Right cardiac atrium (tissue), 5 donors: ENCODE results near the gene RPS25. TPM values are rescaled to one million over a fixed set of nuclear protein-coding genes. Genes with fewer than 3 reads are reported as not detected.
"Not testable (repeated sequence)": the region's sequence is repeated elsewhere in the genome, so short reads cannot be mapped to it uniquely, and the experiment has no call there.

Source experiments
- ATAC-seq, 2 donors: fragments of 200-7000 bp; cut with Tn5 transposase; one replicate each; pipeline versions ENCODE4 v1.8.0 to v1.9.1; 2020; ENCODE audit warnings: moderate library complexity in 2 of 2, mild to moderate bottlenecking in 1 of 2
- DNase-seq, 3 donors: peaks; one replicate each; pipeline ENCODE4 v3.0.0-alpha.2; 2020
- H3K27ac ChIP-seq: one replicate; pipeline ENCODE4 v1.5.1; 2013; ENCODE audit warnings: mild to moderate bottlenecking, low read length, control low read depth, moderate library complexity
- H3K27me3 ChIP-seq: one replicate; pipeline ENCODE4 v1.6.1; 2013; ENCODE audit not compliant: control insufficient read depth, insufficient read depth
- H3K4me1 ChIP-seq: one replicate; pipeline ENCODE4 v1.6.1; 2013; ENCODE audit warnings: low read length; ENCODE audit not compliant: control insufficient read depth, insufficient read depth
- H3K4me3 ChIP-seq: one replicate; pipeline ENCODE4 v1.5.1; 2013; ENCODE audit warnings: low read length, control low read depth
- H3K9me3 ChIP-seq: one replicate; pipeline ENCODE4 v1.6.1; 2013; ENCODE audit warnings: low read length; ENCODE audit not compliant: control insufficient read depth
- WGBS: extraction: QIAGEN DNeasy Blood & Tissue Kit; methylation state at CpG from one replicate; pipeline ENCODE4 v1.1.7; 2013; 5-methylcytosine and 5-hydroxymethylcytosine counted together
- intact Hi-C, 4 donors: fragments of 100-400 bp; cut with DNase I; formaldehyde crosslinking; loops; one replicate each; pipeline versions ENCODE4 v1.11.0 to v1.14.0; 2022 to 2023
- polyA plus RNA-seq: library from polyadenylated mRNA; stranded (reverse); fragments of 200-250 nt; gene quantifications from one replicate; pipeline ENCODE4 v1.2.3, GENCODE V29; 2013
- total RNA-seq, 4 donors: library from RNA; stranded (reverse); fragmentation: NEBNext Ultra II Directional; extraction: Animal tissue kit (Norgen Biotek cat#: 25700); gene quantifications; one replicate each; pipeline ENCODE4 v1.2.1, GENCODE V29; 2021
- donor health status: healthy with polysubstance abuse.
- donor health status: DM: no; HTN: yes; CAD: no.
- donor health status: DM: no; HTN: no; CAD: no.
- donor health status: DM: no; HTN: yes; CAD: no; lungs with severe emphysema.
- donor health status: DM: yes; HTN: yes; CAD: no.

RPS25 gene
- total and polyA plus RNA-seq, 5 donors, result 750 to 2,193 (median 891) TPM

DNA sequence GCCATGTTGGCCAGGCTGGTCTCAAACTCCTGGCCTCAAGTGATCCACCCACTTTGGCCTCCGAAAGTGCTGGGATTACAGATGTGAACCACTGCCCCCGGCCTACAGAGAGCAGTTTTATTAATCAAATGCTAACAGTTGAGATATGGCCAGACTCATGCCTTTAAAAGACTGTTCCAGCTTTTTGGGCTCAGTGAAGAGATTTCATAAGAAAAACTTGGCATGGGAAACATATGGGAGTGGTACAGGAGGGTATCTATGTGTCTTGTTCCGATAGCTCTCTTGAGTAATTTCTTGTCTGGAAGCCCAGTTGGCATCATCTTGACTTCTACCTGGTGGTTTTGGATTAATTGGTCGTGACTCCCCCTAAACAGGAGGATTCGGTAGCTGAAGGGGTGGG, 20.7 kb upstream of the RPS25 start:
- no peaks in the 10 kb centered on the region for H3K27me3 ChIP-seq
- no peaks in the 10 kb centered on the region for H3K4me1 ChIP-seq
- 86% methylated on average over 5 of the region's 5 CpGs for WGBS
- ATAC-seq (no peak), DNase-seq (no peak)
- no peak overlapping the region for H3K27ac ChIP-seq
- H3K9me3 ChIP-seq, result no peaks in the 10 kb centered on the region
- intact Hi-C loops, result no loop called here
- no peak overlapping the region for H3K4me3 ChIP-seq

DNA sequence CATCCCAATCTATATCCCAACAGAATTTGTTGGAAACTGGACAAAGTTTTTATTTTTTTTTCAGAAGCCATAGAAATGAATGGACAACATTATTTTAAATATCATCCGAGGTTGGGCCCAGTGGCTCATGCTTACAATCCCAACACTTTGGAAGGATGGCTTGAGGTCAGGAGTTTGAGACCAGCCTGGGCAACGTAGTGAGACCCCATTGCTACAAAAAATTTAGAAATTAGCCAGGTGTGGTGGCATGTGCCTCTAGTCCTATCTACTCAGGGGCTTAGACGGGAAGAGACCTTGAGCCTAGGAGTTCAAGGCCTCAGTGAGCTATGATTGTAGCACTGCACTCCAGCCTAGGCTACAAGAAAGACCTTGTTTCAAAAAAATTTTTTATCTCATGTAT, 16.7 kb upstream of the RPS25 start:
- H3K27ac ChIP-seq, result no peak overlapping the region
- H3K27me3 ChIP-seq, result no peaks in the 10 kb centered on the region
- intact Hi-C loops, result no loop called here
- DNase-seq (no peak), ATAC-seq (no peak)
- 82% methylated on average over 3 of the region's 3 CpGs for WGBS
- H3K4me3 ChIP-seq, result no peak overlapping the region
- H3K9me3 ChIP-seq, result no peaks in the 10 kb centered on the region
- no peaks in the 10 kb centered on the region for H3K4me1 ChIP-seq

DNA sequence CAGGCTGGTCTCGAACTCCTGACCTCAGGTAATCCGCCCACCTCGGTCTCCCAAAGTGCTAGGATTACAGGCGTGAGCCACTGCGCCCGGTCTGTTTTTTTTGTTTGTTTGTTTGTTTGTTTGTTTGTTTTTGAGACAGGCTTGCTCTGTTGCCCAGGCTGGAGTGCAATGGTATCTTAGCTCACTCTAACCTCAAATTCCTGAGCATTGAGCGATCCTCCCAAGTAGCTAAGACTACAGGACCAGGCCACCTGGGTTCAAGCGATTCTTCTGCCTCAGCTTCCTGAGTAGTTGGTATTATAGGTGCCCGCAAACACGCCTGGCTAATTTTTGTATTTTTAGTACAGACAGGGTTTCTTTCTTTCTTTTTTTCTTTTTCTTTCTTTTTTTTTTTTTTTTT, 15.3 kb upstream of the RPS25 start:
- not testable (repeated sequence) for H3K4me3 ChIP-seq

DNA sequence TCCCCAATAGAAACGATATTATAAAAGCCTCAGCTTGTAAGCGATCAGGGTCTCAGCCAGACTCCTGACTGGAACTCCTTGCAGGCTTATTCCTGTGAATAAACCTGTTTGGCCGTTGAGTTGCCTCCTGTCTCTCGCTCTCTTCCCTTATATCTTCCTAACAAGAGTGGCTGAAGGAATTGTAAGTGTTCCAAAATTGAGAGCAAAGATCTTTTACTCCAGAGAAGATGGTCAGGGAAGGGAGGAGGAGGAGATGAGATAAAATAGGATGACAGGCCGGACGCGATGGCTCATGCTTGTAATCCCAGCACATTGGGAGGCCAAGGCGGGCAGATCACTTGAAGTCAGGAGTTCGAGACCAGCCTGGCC, 13.8 kb upstream of the RPS25 start:
- no peak overlapping the region for H3K4me3 ChIP-seq
- H3K27ac ChIP-seq, result no peak overlapping the region
- ATAC-seq, result no peak
- H3K27me3 ChIP-seq, result no peaks in the 10 kb centered on the region
- no peaks in the 10 kb centered on the region for H3K9me3 ChIP-seq
- 83% methylated on average over 9 of the region's 9 CpGs for WGBS
- intact Hi-C loops, result no loop called here
- DNase-seq, result no peak
- no peaks in the 10 kb centered on the region for H3K4me1 ChIP-seq

More for the DNA sequence above, 15.3 kb upstream of the RPS25 start:
- ATAC-seq, H3K27ac ChIP-seq, DNase-seq, H3K27me3 ChIP-seq, H3K4me1 ChIP-seq, intact Hi-C loops, H3K9me3 ChIP-seq: not testable (repeated sequence)
- 90% methylated on average over 10 of the region's 10 CpGs for WGBS

DNA sequence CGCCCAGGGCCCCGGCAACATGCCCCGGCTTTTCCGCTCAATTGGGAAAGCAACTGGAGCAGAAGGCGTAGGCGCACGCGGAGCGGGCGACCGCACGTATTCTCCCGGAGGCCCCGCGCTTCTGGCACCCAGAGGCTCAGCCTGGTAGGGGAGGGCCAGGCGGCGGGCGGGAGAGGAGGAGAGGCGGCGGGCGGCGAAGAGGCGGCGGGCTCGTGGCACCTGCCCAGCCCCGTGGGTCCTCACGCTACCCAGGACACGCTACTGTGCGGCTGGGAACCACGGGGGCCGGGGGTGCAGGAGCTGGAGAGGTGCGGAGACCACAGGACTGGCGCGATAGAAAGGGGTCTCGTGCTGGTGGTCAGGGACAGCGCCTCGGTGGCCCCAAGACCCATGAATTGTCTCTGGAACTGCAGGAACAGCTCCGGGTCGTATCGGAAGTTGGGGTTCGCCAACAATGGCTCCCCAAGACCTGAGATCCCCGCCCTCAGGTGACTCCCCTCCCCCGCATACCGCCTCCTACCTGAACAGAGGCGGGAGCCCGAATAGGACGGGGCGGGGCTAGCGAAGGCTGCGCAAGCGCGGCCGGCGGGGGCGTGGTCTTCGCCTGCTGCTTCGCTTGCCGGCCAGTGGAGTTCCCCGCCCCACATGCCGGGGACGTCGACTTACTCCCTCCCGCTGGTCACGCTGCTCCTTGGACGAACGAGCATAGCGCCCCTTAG, 12.3 kb upstream of the RPS25 start, which contains the start of gene SLC37A4:
SLC37A4 (minus strand) TSS at position 549 of the 719 bp plus-strand sequence.
- Histone ChIP-seq H3K27ac (peak within 1 kb of the TSS; percentile 55), H3K27me3 (no peaks in the 10 kb centered on the region), H3K9me3 (no peaks in the 10 kb centered on the region), H3K4me1 (no peaks in the 10 kb centered on the region), H3K4me3 (peak within 1 kb of the TSS; percentile 70)
- WGBS, result under 1% methylated on average over 67 of the region's 67 CpGs
- DNase-seq (peak; percentile 98 to 99 (median 99)), ATAC-seq (peak; percentile 98)
- intact Hi-C loops, result no loop called here

DNA sequence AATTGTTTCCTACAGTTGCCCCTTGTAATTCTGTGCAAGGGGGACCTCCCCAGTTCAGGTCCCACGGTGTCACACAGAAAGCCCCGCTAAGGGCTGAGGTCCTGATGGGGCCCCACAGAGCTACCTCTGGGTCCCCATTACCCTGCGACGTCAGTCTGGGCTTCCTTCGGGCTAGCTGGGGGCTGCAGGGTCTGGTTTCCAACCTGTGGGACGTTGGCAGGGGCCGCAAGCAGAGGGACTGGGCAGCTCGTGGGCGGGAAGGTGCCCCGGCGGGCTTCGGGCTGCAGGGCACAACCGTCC, 11.8 kb upstream of the RPS25 start:
- Histone ChIP-seq H3K27me3 (no peaks in the 10 kb centered on the region), H3K27ac (peak overlapping the region; percentile 27), H3K4me1 (peaks cover 1% of the 10 kb centered on the region), H3K9me3 (no peaks in the 10 kb centered on the region), H3K4me3 (peak overlapping the region; percentile 70)
- 6% methylated on average over 13 of the region's 13 CpGs for WGBS
- no peak for ATAC-seq
- DNase-seq, result no peak
- intact Hi-C loops, result no loop called here

DNA sequence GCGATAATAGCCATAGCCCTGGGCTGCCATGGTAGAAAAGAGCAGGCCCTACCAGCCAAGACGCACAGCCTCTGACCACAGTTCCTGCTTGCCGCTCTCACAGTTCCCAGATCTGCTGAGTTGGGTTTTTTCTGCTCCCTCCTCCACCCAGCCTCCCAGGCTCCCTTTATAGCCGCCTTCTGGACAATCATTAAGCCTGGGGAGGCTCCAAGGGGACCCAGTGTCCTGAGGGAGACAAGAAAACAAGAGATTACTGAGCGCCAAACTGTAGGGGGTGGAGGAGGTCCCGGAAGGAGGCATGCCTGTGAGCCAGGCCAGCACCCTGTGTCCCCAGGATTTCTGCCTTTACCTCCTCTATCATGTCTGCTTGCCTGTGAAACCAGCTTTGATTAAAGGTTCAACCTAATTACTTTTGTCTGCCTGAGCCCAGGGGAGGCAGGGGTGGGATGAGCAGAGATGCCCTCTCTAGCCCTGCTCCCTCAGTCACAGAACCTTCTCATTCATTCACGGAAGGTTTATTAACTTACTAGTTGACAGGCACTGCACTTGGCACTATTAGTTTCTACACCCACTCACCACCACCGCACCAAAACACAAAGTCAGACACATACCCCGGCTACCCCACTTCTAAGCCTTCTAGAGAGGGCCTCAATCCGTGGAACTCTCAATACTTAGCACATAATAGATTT, 11.3 kb upstream of the RPS25 start:
- H3K4me1 ChIP-seq, result peaks cover 4% of the 10 kb centered on the region
- DNase-seq (peak in 1 of 3 donors; percentile 64), ATAC-seq (no peak)
- intact Hi-C loops, result loop anchor here in 1 of 4 donors (10.0 kb wide), 1 partner anchor 125 kb away; no protein-coding TSS in a partner anchor
- WGBS, result 67% methylated on average over 10 of the region's 10 CpGs
- H3K9me3 ChIP-seq, result no peaks in the 10 kb centered on the region
- no peak overlapping the region for H3K4me3 ChIP-seq
- H3K27ac ChIP-seq, result no peak overlapping the region
- no peaks in the 10 kb centered on the region for H3K27me3 ChIP-seq

DNA sequence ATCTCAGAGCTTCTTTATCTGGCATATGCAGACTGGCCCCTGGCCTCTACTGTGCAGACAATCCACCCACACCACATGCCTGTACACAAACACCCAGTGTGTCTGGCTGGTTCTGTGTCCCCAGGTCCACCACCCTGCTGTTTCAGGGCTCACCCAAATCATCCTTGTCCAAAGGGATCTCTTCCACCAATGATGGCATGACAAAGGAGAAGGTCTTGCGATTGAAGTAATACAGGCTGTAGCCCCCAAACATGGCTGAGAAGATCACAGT, 10.9 kb upstream of the RPS25 start:
- WGBS, result 96% methylated on average over 1 of the region's 1 CpG

DNA sequence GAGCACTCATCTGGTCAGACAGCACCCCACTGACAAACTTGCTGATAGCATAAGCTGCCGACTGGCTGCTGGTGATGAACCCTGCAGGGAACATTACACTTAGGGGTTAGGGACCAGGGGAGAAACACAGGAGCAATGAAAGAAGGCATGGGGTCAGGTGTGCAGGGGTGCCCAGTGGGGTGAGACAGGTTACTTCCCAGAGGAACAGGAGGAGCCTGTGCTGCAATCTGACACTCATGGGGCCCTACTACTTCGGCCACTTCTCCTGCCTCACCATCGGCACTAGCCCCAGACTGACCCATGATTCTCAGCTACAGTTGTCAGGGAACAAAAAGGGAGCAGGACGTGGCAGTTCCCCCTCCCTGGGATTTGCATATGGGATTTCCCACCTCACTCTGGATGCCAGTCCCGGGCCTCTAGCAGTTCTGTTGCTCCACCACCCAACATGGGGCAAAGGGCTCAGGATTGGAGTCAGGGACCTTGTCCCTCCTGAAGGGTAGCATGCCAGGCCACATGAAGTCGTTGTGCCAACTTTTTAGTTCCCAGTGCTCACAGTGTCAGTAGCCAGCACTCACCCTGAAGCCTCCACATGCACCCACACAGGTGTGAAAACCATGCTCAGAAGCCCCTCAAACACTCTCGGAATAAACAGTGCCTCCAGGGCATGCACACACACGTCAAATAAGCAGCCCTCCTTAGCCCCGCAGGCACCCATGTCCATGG, 10.4 kb upstream of the RPS25 start:
- WGBS, result 75% methylated on average over 9 of the region's 9 CpGs
- H3K27me3 ChIP-seq, result no peaks in the 10 kb centered on the region
- intact Hi-C loops, result loop anchor here in 1 of 4 donors (10.0 kb wide), 1 partner anchor 124 kb away; no protein-coding TSS in a partner anchor
- no peak overlapping the region for H3K4me3 ChIP-seq
- DNase-seq (no peak), ATAC-seq (no peak)
- H3K4me1 ChIP-seq, result peaks cover 4% of the 10 kb centered on the region
- H3K9me3 ChIP-seq, result no peaks in the 10 kb centered on the region
- H3K27ac ChIP-seq, result no peak overlapping the region

More for the DNA sequence above, 10.9 kb upstream of the RPS25 start:
- Histone ChIP-seq H3K27me3 (no peaks in the 10 kb centered on the region), H3K27ac (no peak overlapping the region), H3K4me3 (no peak overlapping the region), H3K9me3 (no peaks in the 10 kb centered on the region), H3K4me1 (peaks cover 4% of the 10 kb centered on the region)
- intact Hi-C loops, result loop anchor here in 1 of 4 donors (10.0 kb wide), 1 partner anchor 124 kb away; no protein-coding TSS in a partner anchor
- no peak for DNase-seq
- ATAC-seq, result no peak

DNA sequence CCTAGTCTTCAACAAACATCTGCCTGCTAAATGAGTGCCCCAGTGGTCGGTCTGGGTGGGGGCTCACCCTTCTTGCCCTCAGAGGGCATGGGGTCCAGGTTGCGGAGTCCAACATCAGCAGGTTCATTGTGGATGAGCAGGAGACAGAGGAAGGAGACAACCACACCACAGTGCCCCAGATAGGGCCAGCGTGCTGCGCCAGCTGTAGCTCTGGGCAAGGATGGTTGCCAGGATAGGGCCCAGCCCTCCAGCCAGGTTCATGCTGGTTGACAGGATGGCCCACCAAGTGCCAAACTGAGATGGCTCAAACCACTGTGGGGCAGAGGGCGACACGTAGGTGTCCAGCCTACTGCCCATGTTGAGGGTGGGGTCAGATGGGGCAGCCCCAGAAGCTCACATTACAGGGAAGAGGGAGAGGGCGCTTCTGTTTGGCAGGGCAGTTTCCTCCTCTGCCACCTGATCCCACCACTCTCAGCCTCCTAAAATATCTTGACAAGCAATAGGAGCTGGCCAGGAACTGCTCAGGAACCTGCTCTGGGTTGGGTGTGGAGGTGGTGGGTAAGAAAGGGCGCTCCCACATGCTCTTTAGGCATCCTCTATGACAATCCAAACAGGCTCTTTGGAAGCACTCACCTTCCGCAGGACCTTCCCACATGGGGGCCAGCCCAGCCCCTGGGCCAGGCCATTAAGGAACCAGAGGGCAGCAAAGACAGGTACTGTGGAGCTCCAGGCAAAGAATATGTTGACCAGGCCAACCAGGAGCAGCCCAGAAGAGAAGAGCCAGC, 9.6 kb upstream of the RPS25 start:
- ATAC-seq (no peak), DNase-seq (no peak)

More for the DNA sequence above, 9.6 kb upstream of the RPS25 start:
- Histone ChIP-seq H3K9me3 (no peaks in the 10 kb centered on the region), H3K27ac (no peak overlapping the region), H3K4me1 (peaks cover 4% of the 10 kb centered on the region), H3K4me3 (no peak overlapping the region), H3K27me3 (no peaks in the 10 kb centered on the region)
- intact Hi-C loops, result loop anchor here in 1 of 4 donors (10.0 kb wide), 1 partner anchor 123 kb away; no protein-coding TSS in a partner anchor
- WGBS, result 96% methylated on average over 9 of the region's 9 CpGs
